ENCODE measurements around the gene ISX.

ISX gene

DNA sequence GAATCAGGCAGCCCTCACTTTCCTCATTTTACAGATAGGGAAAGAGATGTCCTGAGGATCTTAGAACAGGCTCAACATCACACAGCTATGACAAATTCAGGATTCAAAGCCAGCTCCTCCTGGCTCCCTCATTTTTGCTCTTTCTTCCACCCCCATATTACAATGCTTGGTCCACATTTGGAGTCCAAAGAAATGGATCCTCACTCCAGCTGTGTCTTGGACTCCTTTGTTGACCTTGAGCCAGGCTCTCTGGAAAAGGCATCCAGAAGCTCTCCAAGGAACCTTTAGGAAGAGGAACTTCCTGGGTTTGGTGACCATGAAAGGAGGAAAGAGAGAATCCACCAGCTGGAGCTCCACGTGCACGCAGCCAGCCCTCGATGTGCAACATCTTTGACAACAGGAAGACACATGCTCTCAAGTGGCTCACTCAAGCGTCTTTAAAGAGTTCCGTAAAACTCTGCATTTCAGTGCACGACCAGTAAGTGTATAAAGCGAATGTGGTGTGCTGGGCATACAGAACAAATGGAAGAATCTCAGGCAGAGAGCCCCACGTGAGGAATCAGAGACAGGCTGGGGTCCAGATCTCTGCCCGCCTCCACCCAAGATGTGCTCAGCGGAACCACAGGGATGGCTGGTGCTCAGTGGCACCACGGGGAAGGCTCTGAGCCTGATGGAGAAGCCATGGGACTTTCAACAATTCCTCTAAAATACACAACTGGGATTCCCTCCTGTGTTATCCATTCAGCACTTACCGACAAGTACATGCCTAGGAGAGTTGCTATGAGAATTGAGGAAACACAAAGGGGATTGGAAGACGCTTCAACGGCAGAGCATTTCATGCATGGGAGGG lies 48.4 kb downstream of the ISX start:
- no peak for DNase-seq

DNA sequence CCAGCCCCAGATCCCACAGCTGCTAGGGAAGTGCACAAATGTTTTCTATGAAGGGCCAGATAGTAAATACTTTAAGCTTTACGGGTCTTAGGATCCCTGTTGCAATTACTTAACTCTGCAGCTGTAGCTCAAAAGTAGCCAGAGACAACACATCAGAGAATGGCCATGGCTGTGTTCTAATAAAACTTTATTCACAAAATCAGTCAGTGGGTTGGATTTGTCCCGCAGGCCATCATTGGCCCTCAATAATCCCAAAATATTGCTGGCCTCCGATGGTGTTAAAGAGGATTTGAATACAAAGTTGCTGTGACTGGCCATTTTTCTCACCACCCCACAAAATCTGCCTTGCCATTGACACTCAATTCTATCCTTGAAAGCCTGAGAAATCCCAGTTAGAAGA lies 49.6 kb downstream of the ISX start:
- no peak for DNase-seq

GRCh38 chr22:35116269-35116668 lies 50.3 kb downstream of the ISX start:
- no peak for DNase-seq

DNA sequence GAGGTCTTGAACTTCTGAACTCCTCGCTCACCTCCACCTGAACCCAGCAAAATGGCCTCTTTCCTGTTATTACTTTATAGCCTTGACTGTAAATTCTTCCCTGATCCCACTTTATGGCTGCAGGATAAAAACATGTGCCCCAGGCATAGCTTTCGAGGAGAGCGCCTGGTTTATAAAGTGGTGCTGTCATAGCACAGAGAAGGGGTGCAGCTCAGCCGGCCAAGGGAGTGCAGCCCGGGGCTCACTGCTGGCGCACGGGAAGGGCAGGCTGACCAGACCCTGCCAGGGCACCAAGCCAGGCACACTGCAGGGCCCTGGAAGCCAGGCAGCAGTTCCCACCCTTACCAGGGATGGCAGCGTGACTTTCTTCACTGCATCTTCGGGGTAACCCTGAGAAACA lies 50.9 kb downstream of the ISX start:
- no peak for DNase-seq

- no peak for DNase-seq
Measured at GRCh38 chr22:35119494-35119893, 53.5 kb downstream of the ISX start.

DNA sequence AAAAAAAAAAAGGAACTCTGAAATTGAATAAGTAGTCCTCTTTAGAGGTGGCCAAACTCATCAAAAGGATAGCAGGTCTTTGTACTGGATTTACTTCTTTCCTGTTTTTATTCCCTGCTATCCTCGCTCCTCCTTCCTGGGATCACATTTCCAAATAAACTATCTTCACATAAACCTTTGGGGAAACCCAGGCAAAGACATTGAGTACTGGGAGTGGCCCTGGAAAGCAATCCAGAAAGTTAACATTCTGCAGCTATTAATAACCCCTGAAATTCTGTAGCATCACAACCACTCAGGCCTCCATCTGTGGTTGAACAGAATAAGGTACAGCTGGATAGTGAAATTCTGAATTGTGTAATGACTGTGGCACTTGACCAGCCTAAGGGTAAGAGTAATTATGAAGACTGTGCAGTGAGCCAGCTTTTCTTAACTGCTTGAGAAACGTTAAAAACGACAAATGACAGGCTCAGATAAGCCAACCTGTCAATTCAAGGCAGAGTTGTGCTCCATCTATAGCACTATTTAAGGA lies 58.8 kb downstream of the ISX start:
- DNase-seq = no peak

- no peak for DNase-seq
Measured at GRCh38 chr22:35126993-35127392, 61.0 kb downstream of the ISX start.

DNA sequence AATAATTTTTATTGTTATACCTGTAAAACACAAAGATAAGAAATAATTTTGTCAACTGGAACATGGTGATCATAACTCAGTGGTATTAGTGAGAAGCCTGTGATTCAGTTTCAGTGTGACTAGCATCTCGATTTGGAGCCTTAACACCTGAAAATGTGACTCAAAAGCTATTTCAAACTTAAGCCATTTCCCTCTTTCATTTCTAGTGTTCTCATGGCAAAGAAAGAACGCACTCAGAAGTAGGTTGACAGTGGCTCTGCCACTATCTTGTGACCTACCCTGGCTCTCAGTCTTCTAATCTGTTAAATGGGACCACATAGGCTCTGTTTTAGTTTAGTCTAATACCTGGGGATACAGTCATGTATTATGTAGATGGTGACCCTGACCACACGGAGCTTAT lies 62.7 kb downstream of the ISX start:
- DNase-seq = no peak

GRCh38 chr22:35131525-35132000 lies 65.6 kb downstream of the ISX start:
- DNase-seq = no peak

- DNase-seq = no peak
Measured at GRCh38 chr22:35132568-35132967, 66.6 kb downstream of the ISX start.

GRCh38 chr22:35133702-35134380 lies 67.9 kb downstream of the ISX start:
- no peak for DNase-seq

- DNase-seq = no peak
Measured at GRCh38 chr22:35134637-35135036, 68.7 kb downstream of the ISX start.

GRCh38 chr22:35135165-35135564 lies 69.2 kb downstream of the ISX start:
- DNase-seq = no peak

All from activated effector memory CD4-positive, alpha-beta T cell treated with anti-CD3 and anti-CD28 coated beads, Interleukin-2, amount 50 U/mL, for 16 hours (primary cell).